ENCODE measurements around the gene RHBDL1. TPM values are rescaled to one million over a fixed set of nuclear protein-coding genes. Genes with fewer than 3 reads are reported as not detected.

RHBDL1 gene
- total RNA-seq, result 2.7 and 3.7 TPM in 2 replicates

GRCh38 chr16:674968-675883, at the start of gene RHBDL1:
RHBDL1 (plus strand) TSS chr16:675671; CDS start chr16:675791, 120 bp downstream.

GRCh38 chr16:630815-631405, 44.6 kb upstream of the RHBDL1 start, which contains the start of gene WFIKKN1:
WFIKKN1 (plus strand) TSS chr16:630985; CDS start chr16:631254, 269 bp downstream.

GRCh38 chr16:636206-637080, 39.0 kb upstream of the RHBDL1 start, which contains the start of gene METTL26:
METTL26 (minus strand) TSS chr16:636305; CDS start chr16:636290, 15 bp downstream.

GRCh38 chr16:641326-642188, 33.9 kb upstream of the RHBDL1 start, which contains the start of gene MCRIP2:
MCRIP2 (plus strand) TSS chr16:641828; CDS start chr16:641992, 164 bp downstream.

GRCh38 chr16:648781-649589, 26.5 kb upstream of the RHBDL1 start, which contains the start of gene WDR90:
WDR90 (plus strand) TSS chr16:649365; CDS start chr16:649417, 52 bp downstream.

GRCh38 chr16:667780-668518, 7.5 kb upstream of the RHBDL1 start, which contains the start of gene RHOT2:
RHOT2 (plus strand) TSS chr16:668132; CDS start chr16:668200, 68 bp downstream.

GRCh38 chr16:679814-680624, 4.5 kb downstream of the RHBDL1 start, which contains the start of gene STUB1:
STUB1 (plus strand) TSS chr16:680410; CDS start chr16:680526, 116 bp downstream.

GRCh38 chr16:684071-684794, 8.8 kb downstream of the RHBDL1 start, which contains the start of gene JMJD8:
JMJD8 (minus strand) TSS chr16:684334; CDS start chr16:684319, 15 bp downstream.

GRCh38 chr16:705431-706188, 30.1 kb downstream of the RHBDL1 start, which contains the start of gene FBXL16:
FBXL16 (minus strand) TSS chr16:705801; CDS start chr16:697405, 8,396 bp downstream.

GRCh38 chr16:714558-715476, 39.3 kb downstream of the RHBDL1 start, which contains the start of gene METRN:
METRN (plus strand) TSS chr16:715118; CDS start chr16:715290, 172 bp downstream.

GRCh38 chr16:720990-721764, 45.7 kb downstream of the RHBDL1 start, which contains the start of gene ANTKMT:
ANTKMT (plus strand) TSS chr16:721146; CDS start chr16:721275, 129 bp downstream.

GRCh38 chr16:726438-727290, 51.2 kb downstream of the RHBDL1 start, which contains the start of the genes CCDC78 and HAGHL:
CCDC78 (minus strand) TSS chr16:726443; CDS start chr16:726367, 76 bp downstream.
HAGHL (plus strand) TSS chr16:727106; CDS start chr16:727510, 404 bp downstream.

Data from smooth muscle cell of bladder (primary cell).